Calu3 (cell line): ENCODE measurements around the gene ASTN2. TPM values are rescaled to one million over a fixed set of nuclear protein-coding genes. Genes with fewer than 3 reads are reported as not detected.

Experiments
- BruUV-seq: library from RNA; stranded (reverse); fragments of 400-500 nt; replicated peaks from 2 replicates; lab custom pipeline; 2021; lab: Mats Ljungman, UMichigan
- CTCF ChIA-PET: fragments of 300-600 bp; sonication (Branson Sonifier 250); formaldehyde crosslinking; loops from one replicate; lab custom pipeline; 2022; ENCODE audit warnings: antibody characterized with exemption; lab: Charles Lee
- DNase-seq: peaks from one replicate; pipeline ENCODE4 v3.0.0; 2022
- H3K27ac Mint-ChIP-seq: one replicate; pipeline ENCODE4 v1.8.0; 2022; ENCODE audit warnings: mixed read lengths; ENCODE audit not compliant: unreplicated experiment
- H3K27me3 Mint-ChIP-seq: one replicate; pipeline ENCODE4 v1.8.0; 2022; ENCODE audit warnings: mixed read lengths; ENCODE audit not compliant: unreplicated experiment
- H3K36me3 Mint-ChIP-seq: one replicate; pipeline ENCODE4 v1.8.0; 2022; ENCODE audit warnings: mild to moderate bottlenecking, moderate library complexity, mixed read lengths; ENCODE audit not compliant: insufficient read depth, unreplicated experiment
- H3K4me1 Mint-ChIP-seq: one replicate; pipeline ENCODE4 v1.8.0; 2022; ENCODE audit warnings: mild to moderate bottlenecking, low read depth, mixed read lengths; ENCODE audit not compliant: unreplicated experiment
- H3K4me3 Mint-ChIP-seq: one replicate; pipeline ENCODE4 v1.8.0; 2022; ENCODE audit warnings: mild to moderate bottlenecking, low read depth, moderate library complexity, mixed read lengths; ENCODE audit not compliant: unreplicated experiment
- H3K9me3 Mint-ChIP-seq: one replicate; pipeline ENCODE4 v1.8.0; 2022; ENCODE audit warnings: low read depth, mixed read lengths; ENCODE audit not compliant: unreplicated experiment
- CTCF ChIP-seq: fragments of 200-600 bp; IDR thresholded peaks from one replicate; pipeline ENCODE4 v1.8.0; 2022; ENCODE audit warnings: antibody characterized with exemption; ENCODE audit not compliant: unreplicated experiment
- intact Hi-C: fragments of 100-400 bp; cut with micrococcal nuclease; formaldehyde crosslinking; loops from one replicate; pipeline ENCODE4 v1.10.0; 2022; ENCODE audit not compliant: unreplicated experiment
- total RNA-seq: library from RNA; stranded (reverse); gene quantifications from 2 replicates; pipeline ENCODE4 v1.2.3, GENCODE V29; 2022

ASTN2 gene
- total RNA-seq, 1 experiment from 2014 or later, result 1.7 TPM

GRCh38 chr9:117427357-117427913 is 12.6 kb upstream of the ASTN2 start:
- Mint-ChIP-seq H3K27me3 (no peaks in the 10 kb centered on the region), H3K9me3 (peaks cover 2% of the 10 kb centered on the region), H3K36me3 (no peaks in the 10 kb centered on the region), H3K4me1 (no peaks in the 10 kb centered on the region), H3K4me3 (no peak overlapping the region), H3K27ac (no peak overlapping the region)
- CTCF ChIA-PET, result no interaction called here
- DNase-seq, result no peak
- BruUV-seq, result no TSS peak
- no peak for TF ChIP-seq CTCF
- intact Hi-C loops, result no loop called here

- Mint-ChIP-seq H3K4me3 (no peak overlapping the region), H3K4me1 (no peaks in the 10 kb centered on the region), H3K36me3 (no peaks in the 10 kb centered on the region), H3K27me3 (no peaks in the 10 kb centered on the region), H3K9me3 (peaks cover 2% of the 10 kb centered on the region), H3K27ac (no peak overlapping the region)
- BruUV-seq, result no TSS peak
- intact Hi-C loops, result no loop called here
- no peak for TF ChIP-seq CTCF
- CTCF ChIA-PET, result no interaction called here
- no peak for DNase-seq
Measured at GRCh38 chr9:117425566-117425965, 10.7 kb upstream of the ASTN2 start.

- BruUV-seq, result no TSS peak
- CTCF ChIA-PET, result no interaction called here
- no peak overlapping the region for H3K27ac Mint-ChIP-seq
- no peaks in the 10 kb centered on the region for H3K27me3 Mint-ChIP-seq
- DNase-seq, result no peak
- H3K4me3 Mint-ChIP-seq, result no peak overlapping the region
- H3K36me3 Mint-ChIP-seq, result no peaks in the 10 kb centered on the region
- no peak for TF ChIP-seq CTCF
- intact Hi-C loops, result no loop called here
- no peaks in the 10 kb centered on the region for H3K4me1 Mint-ChIP-seq
- H3K9me3 Mint-ChIP-seq, result peaks cover 2% of the 10 kb centered on the region
Measured at GRCh38 chr9:117424291-117424690, 9.4 kb upstream of the ASTN2 start.

- H3K27ac Mint-ChIP-seq, result no peak overlapping the region
- DNase-seq, result no peak
- CTCF ChIA-PET, result no interaction called here
- H3K9me3 Mint-ChIP-seq, result no peaks in the 10 kb centered on the region
- no TSS peak for BruUV-seq
- H3K4me1 Mint-ChIP-seq, result no peaks in the 10 kb centered on the region
- H3K36me3 Mint-ChIP-seq, result no peaks in the 10 kb centered on the region
- intact Hi-C loops, result no loop called here
- TF ChIP-seq CTCF, result no peak
- no peak overlapping the region for H3K4me3 Mint-ChIP-seq
- no peaks in the 10 kb centered on the region for H3K27me3 Mint-ChIP-seq
Measured at GRCh38 chr9:117418111-117418510, 3.3 kb upstream of the ASTN2 start.
